Activated T-cell treated with anti-CD3 and anti-CD28 coated beads, Interleukin-2, amount 50 U/mL, for 4 hours (primary cell): Measurements from ENCODE around the gene CEP170B. TPM values are rescaled to one million over a fixed set of nuclear protein-coding genes. Genes with fewer than 3 reads are reported as not detected.
"Not testable (repeated sequence)": the region's sequence is repeated elsewhere in the genome, so short reads cannot be mapped to it uniquely, and the experiment has no call there.

Source experiments
- ATAC-seq, 2 donors: fragments of 200-7000 bp; cut with Tn5 transposase; one replicate each; pipeline ENCODE4 v1.10.0; 2021
- DNase-seq: peaks from one replicate; pipeline ENCODE4 v3.0.0-alpha.2; 2020
- H3K27me3 Mint-ChIP-seq: one replicate; pipeline ENCODE4 v1.8.0; 2021; ENCODE audit warnings: low read depth, mixed read lengths
- H3K36me3 Mint-ChIP-seq: one replicate; pipeline ENCODE4 v1.8.0; 2022; ENCODE audit warnings: mixed read lengths; ENCODE audit not compliant: insufficient read depth
- H3K4me1 Mint-ChIP-seq: one replicate; pipeline ENCODE4 v1.8.0; 2021; ENCODE audit warnings: low read depth, mixed read lengths
- H3K4me3 Mint-ChIP-seq: one replicate; pipeline ENCODE4 v1.8.0; 2021; ENCODE audit warnings: mild to moderate bottlenecking, moderate library complexity, mixed read lengths
- H3K9me3 Mint-ChIP-seq: one replicate; pipeline ENCODE4 v1.8.0; 2021; ENCODE audit warnings: mixed read lengths
- total RNA-seq, 3 donors: library from RNA; stranded (reverse); gene quantifications; one replicate each; pipeline ENCODE4 v1.2.1, GENCODE V29; 2021

CEP170B gene
- total RNA-seq, 3 donors from 2014 or later = 6.9 to 11.1 (median 7.5) TPM

DNA sequence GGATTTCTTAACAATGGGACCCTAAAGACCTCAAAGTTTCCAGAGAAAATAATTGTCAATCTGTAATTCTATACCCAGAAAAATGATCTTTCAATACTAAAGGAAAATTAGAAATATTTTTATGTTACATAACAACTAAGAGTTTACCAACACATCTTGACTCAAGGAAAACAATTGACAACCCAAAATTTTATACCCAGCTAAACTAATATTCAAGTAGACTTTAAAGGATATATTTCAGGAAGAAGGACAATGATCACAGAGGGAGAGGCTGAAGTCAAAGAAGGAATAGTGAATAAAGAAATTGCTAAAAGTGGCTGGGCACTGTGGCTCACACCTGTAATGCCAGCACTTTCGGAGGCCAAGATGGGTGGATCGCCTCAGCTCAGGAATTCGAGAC, 47.0 kb downstream of the CEP170B start:
- DNase-seq = no peak
- Mint-ChIP-seq H3K36me3 (no peaks in the 10 kb centered on the region), H3K27me3 (peaks cover 26% of the 10 kb centered on the region), H3K9me3 (peaks cover 9% of the 10 kb centered on the region), H3K4me1 (no peaks in the 10 kb centered on the region), H3K4me3 (no peak overlapping the region)
- ATAC-seq = no peak

DNA sequence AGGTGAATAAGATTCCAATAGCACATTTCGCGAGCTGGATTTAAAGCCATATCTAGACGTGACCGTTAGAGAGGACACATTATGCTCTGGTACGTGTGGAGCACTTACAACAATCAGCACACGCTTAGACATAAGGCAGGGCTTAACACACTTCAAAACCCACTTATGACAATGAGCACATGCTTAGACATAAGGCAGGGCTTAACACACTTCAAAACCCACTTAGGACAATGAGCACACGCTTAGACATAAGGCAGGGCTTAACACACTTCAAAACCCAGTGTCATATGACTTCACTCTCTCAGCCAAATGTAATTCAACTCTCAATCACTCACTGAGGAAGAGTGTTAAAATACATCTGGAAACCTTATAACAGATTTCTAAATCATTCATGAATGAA, 48.4 kb downstream of the CEP170B start:
- no peak overlapping the region for H3K4me3 Mint-ChIP-seq
- H3K27me3 Mint-ChIP-seq = peaks cover 17% of the 10 kb centered on the region
- no peaks in the 10 kb centered on the region for H3K36me3 Mint-ChIP-seq

DNA sequence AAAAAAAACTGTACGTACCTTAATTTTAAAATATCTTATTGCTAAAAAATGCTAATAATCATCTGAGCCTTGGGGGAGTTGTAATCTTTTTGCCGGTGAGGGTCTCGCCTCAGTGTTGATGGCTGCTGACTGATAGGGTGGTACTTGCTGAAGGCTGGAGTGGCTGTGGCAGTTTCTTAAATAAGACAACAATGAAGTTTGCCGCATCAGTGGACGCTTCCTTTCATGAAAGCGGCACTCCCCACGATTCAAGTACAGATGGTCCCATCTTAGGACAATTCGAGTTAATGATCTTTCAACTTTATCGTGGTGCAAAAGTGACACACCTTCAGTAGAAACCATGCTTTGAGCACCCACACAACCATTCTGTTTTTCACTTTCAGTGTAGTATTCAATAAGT, 52.0 kb downstream of the CEP170B start:
- DNase-seq = no peak
- no peak for ATAC-seq
- peaks cover 3% of the 10 kb centered on the region for H3K27me3 Mint-ChIP-seq
- H3K4me3 Mint-ChIP-seq = no peak overlapping the region
- H3K4me1 Mint-ChIP-seq = no peaks in the 10 kb centered on the region
- H3K9me3 Mint-ChIP-seq = peaks cover 1% of the 10 kb centered on the region
- H3K36me3 Mint-ChIP-seq = no peaks in the 10 kb centered on the region

More for the DNA sequence above, 48.4 kb downstream of the CEP170B start:
- peaks cover 9% of the 10 kb centered on the region for H3K9me3 Mint-ChIP-seq
- DNase-seq = no peak
- ATAC-seq = no peak
- H3K4me1 Mint-ChIP-seq = no peaks in the 10 kb centered on the region

DNA sequence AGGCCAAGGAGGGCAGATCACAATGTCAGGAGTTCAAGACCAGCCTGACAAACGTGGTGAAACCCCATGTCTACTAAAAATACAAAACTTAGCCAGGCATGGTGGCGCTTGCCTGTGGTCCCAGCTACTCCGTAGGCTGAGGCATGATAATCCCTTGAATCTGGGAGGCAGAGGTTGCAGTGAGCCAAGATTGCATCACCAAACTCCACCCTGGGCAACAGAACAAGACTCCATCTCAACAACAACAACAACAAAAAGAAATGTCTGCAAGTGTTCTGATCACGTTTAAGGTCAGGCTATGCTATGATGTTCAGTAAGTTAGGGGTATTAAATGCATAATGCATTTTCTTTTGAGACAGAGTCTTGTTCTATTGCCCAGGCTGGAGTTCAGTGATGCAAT, 52.9 kb downstream of the CEP170B start:
- Mint-ChIP-seq H3K36me3 (no peaks in the 10 kb centered on the region), H3K9me3 (no peaks in the 10 kb centered on the region), H3K4me1 (no peaks in the 10 kb centered on the region), H3K27me3 (peaks cover 2% of the 10 kb centered on the region), H3K4me3 (no peak overlapping the region)
- ATAC-seq (no peak), DNase-seq (no peak)

DNA sequence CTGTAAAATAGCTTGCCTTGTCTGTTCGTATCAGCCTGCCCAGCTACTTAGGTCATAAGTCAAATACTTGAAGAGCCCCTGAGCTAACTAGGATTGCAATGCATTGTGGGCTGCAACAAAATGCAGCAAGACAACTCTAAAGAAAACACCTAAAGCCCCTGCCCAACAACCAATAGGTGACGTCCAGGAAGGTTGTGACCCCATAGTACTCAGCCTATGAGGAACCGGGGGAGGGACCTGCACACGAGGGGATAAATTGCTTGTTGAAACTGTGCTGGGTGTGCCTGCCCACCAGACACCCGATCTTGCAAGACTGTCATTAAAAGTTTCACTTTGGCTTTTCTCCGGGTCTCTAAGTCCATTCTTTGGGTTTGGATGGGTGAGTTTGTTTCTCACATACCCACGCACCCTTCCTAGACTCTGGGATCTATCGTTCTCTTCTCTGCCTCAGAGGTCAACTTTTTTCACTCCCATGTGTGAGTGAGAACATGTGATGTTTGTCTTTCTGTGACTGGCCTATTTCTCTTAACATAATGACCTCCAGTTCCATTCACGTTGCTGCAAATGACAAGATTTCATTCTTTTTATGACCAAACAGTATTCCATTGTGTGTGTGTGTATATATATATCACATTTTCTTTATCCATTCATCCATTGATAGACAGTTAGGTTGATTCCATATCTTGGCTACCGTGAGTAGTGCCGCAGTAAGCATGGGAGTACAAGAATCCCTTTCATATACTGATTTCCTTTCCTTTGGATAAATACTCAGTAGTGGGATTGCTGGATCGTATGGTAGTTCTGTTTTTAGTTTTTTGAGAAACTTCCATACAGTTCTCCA, 54.3 kb downstream of the CEP170B start:
- ATAC-seq, H3K9me3 Mint-ChIP-seq, H3K36me3 Mint-ChIP-seq, DNase-seq, H3K4me3 Mint-ChIP-seq, H3K4me1 Mint-ChIP-seq, H3K27me3 Mint-ChIP-seq: not testable (repeated sequence)

DNA sequence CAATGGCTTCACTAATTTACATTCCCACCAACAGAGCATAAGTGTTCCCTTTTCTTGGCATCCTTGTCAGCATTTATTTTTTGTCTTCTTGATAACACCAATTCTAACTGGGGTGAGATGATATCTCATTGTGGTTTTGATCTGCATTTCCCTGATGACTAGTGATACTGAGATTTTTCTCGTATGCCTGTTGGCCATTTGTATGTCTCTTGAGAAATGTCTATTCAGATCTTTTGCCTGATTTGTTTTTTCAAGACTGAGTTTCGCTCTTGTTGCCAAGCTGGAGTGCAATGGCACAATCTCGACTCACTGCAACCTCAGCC, 54.9 kb downstream of the CEP170B start:
- Mint-ChIP-seq H3K27me3 (peaks cover 2% of the 10 kb centered on the region), H3K4me3 (no peak overlapping the region), H3K9me3 (no peaks in the 10 kb centered on the region), H3K36me3 (no peaks in the 10 kb centered on the region), H3K4me1 (no peaks in the 10 kb centered on the region)
- no peak for ATAC-seq
- no peak for DNase-seq

DNA sequence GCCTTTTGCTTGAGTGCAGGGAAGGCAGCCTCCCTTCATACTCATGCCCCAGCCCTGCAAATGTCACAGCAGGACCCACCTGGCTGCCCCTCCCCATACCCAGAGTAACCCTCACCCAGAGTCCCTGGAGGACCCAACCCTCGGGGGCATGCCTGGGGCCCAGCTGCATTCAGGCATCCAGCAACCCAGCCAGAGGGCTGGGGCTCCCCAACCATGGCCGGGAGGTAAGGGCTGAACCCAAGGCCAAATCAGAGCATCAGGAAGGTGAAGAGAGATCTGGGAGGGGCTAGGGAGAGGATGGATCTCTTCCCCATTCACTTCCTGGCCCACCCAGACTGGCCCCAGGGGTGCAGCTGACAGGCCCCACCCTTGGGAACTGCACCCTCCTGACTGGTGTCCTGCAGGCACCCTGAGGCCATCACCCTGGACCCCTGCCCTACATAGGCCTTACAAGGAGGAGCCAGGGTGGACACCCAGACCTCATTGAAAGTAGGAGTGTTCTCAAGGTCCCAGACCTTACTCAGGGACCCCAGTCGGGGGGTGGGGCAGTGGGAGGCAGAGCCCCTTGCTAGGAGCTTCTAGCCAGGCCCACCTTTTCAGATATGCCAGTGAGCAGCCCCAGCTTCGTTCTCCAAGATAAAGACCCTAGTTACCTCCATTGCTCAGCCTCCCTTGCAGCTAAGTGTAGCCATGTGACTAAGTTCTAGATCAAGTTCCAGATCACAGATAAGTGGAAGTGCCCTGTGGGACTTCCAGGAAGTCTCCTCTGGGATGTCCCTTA, 58.8 kb downstream of the CEP170B start:
- Mint-ChIP-seq H3K9me3 (no peaks in the 10 kb centered on the region), H3K27me3 (peaks cover 1% of the 10 kb centered on the region), H3K4me1 (no peaks in the 10 kb centered on the region), H3K36me3 (no peaks in the 10 kb centered on the region), H3K4me3 (no peak overlapping the region)
- ATAC-seq = no peak
- DNase-seq = no peak

DNA sequence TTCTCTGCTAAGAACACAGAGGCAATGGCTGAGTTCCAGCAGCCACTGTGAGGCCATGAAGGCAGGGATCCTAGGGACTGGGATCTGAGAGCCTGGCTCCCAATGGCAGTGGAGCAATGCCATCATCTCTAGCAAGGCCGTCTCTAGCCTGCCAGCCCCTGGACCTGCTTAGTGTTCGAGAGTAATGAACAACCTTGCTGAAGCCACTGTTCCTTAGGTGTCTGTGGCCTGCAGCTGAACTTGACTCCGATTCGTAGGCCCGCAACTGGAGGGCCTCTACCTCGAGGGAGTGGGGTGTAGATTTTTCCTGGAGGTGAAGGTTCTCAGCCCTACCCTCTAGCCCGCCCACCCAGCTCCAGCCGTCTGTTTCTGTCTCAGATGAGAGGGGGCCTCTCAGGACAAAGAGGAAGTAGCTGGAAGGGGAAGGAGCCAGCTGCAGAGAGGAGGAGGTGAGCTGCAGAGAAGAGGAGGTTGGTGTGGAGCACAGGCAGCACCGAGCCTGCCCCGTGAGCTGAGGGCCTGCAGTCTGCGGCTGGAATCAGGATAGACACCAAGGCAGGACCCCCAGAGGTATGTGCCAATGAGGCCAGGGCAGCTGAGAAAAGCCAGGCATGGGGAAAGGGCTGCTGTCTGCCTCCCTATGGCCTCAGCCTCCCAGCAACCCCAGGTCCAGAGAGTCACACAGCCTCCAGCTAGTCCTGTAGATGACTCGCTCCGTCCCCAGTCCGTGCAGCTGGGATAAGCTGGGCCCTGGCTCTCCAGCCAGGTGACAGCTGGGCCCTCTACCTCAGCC, 59.5 kb downstream of the CEP170B start, which contains the start of gene PLD4:
Gene PLD4, plus strand, starts transcription at position 459 of the 793 bp plus-strand sequence. CDS start 2,262 bp downstream, outside the sequence.
- Mint-ChIP-seq H3K36me3 (no peaks in the 10 kb centered on the region), H3K27me3 (peaks cover 3% of the 10 kb centered on the region), H3K4me1 (no peaks in the 10 kb centered on the region), H3K9me3 (no peaks in the 10 kb centered on the region), H3K4me3 (no peak within 1 kb of the TSS)
- DNase-seq = no peak
- no peak for ATAC-seq

DNA sequence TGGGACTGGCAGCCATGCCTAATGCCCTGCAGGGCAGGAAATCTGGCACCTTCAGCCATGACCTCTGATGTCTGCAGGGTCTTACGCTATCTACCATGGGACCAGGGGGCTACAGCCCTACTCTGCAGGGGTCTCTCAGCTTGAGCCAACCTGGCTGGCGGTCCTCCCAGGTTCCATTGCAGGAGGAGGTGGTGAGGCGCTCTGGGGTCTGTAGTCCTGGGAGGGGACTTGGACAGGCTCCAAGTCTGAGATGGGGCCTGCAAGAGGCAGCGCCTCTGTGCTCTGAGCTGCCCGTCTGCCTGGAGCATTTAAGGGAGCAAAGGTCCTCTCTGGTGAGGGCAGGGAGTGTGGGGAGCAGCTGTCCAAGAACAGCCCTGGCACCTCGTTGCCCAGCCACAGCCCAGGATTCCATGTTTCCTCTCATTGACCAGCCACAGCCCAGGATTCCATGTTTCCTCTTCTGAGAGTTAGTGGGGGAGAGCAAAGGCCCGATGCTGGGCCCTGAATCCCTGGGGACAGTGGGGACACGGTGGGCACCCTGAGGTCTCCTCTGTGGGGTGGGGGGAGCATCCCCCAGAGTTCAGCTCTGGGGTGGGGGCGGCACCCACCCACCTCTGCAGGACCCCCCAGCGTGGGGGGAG, 60.3 kb downstream of the CEP170B start:
- Mint-ChIP-seq H3K9me3 (no peaks in the 10 kb centered on the region), H3K4me3 (no peak overlapping the region), H3K4me1 (no peaks in the 10 kb centered on the region), H3K36me3 (no peaks in the 10 kb centered on the region), H3K27me3 (peaks cover 3% of the 10 kb centered on the region)
- DNase-seq (no peak), ATAC-seq (no peak)

DNA sequence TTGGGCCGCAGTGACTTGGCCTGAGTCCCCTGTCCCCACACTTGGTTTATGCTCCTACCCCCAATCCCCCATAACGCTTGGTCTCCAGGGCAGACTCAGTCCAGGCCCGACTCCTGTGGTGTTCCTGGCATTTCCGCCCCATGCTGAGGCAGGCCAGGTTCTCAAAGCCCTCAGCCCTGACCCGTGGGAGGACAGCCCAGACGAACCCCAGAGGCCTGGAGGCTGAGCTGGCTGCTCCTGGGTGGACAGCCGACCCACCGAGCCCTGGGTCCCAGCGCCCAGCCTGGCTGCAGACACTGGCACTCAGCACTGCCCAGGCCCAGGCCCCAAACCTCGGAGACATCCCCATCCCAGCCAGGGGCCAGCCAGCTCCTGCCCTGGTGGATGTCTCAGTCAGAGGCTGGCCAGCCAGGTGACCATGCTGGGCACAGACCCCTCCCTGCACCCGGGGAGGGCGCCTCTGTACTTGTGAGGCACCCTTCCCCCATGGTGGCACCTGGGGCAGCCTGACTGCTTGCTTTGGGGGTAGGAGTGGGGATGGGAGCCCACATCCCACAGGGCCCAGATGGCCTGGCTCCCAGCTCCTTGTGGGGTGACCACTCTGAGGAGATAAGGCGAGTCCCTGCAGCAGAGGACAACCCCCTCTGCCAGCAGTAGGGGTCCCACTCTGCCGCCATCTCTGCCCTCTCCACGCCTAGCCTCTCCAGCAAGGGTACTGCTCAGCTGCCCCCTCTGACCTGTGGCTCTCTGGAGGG, 61.0 kb downstream of the CEP170B start:
- ATAC-seq = peak in 1 of 2 donors; percentile 12
- Mint-ChIP-seq H3K4me3 (no peak overlapping the region), H3K27me3 (peaks cover 3% of the 10 kb centered on the region), H3K9me3 (no peaks in the 10 kb centered on the region), H3K36me3 (no peaks in the 10 kb centered on the region), H3K4me1 (no peaks in the 10 kb centered on the region)
- no peak for DNase-seq

DNA sequence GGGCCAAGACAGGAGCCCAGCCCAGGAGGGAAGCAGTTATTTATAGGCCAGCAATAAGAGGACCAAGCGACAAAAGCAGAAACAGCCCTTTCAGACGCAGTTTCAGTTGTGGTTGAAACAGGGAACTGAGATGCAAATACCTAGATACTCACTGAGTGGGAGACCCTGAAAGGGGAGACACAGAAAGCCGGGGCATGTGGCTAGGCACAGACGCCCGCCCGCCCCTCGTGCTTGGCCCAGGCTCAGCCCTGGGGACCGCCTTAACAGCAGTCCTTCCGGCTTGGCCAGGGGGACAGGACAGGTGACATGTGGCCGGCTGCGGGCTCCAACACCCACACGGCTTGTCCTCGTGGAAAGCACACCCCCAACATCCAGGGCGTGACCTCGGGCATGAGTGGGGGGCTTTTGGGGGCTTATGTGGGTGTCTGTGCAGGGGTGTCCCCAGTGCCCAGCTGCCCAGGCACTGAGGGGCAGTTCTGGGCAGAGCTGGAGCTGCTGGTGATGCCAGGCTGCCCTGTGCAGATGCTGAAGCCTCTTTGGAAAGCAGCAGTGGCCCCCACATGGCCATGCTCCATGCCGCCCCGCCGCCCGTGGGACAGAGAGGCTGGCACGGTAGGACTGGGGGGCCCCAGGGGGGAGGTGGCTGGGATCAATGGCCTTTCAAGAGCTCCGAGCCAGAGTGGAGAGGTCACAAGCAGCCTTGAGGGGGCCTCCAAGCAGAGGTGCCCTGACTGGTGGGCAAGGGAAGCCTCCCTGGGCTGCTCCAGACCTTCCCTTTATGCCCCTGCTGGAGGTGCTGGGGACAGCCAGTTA, 61.8 kb downstream of the CEP170B start:
- no peak overlapping the region for H3K4me3 Mint-ChIP-seq
- ATAC-seq = peak; percentile 53 to 56
- no peaks in the 10 kb centered on the region for H3K36me3 Mint-ChIP-seq
- H3K27me3 Mint-ChIP-seq = peaks cover 3% of the 10 kb centered on the region
- DNase-seq = no peak
- H3K9me3 Mint-ChIP-seq = no peaks in the 10 kb centered on the region
- H3K4me1 Mint-ChIP-seq = no peaks in the 10 kb centered on the region

DNA sequence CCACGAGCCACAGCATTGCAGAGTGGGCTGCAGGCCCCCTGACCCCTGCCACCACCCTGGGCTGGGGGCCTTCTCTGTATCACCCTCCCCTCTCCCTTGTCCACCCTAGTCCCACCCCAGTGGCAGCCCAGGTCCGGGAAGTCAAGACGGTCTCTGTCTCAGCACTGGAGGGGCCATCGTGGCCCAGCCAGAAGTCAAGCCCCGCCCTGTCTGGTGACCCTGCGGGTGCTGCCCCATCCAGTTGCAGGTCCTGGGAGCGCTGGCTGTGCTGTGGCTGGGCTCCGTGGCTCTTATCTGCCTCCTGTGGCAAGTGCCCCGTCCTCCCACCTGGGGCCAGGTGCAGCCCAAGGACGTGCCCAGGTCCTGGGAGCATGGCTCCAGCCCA, 62.4 kb downstream of the CEP170B start:
- H3K36me3 Mint-ChIP-seq = no peaks in the 10 kb centered on the region
- H3K27me3 Mint-ChIP-seq = peaks cover 3% of the 10 kb centered on the region
- ATAC-seq (no peak), DNase-seq (no peak)
- H3K4me1 Mint-ChIP-seq = no peaks in the 10 kb centered on the region
- no peak overlapping the region for H3K4me3 Mint-ChIP-seq
- H3K9me3 Mint-ChIP-seq = no peaks in the 10 kb centered on the region

DNA sequence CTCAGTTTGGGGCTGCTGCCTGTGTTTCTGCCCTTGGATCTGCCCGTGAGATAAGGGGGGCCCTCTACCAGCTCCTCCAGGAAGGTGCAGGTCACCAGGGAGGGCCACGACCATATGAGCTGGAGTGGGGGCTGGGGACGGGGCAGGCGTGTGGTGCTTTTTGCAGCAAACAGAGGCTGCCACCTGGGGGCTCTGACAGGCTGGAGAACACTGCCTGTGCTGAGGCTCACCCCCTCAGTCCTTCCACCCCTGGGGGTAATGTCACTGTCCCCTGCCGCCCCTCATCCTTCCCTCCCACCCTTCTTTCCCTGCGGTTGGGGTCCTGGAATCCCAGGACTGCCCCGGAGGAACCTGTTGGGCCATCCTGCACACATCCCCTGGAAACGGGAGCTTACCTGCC, 62.8 kb downstream of the CEP170B start:
- H3K4me3 Mint-ChIP-seq = no peak overlapping the region

More for the DNA sequence above, 62.8 kb downstream of the CEP170B start:
- no peak for DNase-seq
- H3K9me3 Mint-ChIP-seq = no peaks in the 10 kb centered on the region
- H3K36me3 Mint-ChIP-seq = no peaks in the 10 kb centered on the region
- peaks cover 3% of the 10 kb centered on the region for H3K27me3 Mint-ChIP-seq
- no peaks in the 10 kb centered on the region for H3K4me1 Mint-ChIP-seq
- no peak for ATAC-seq
